Mesendoderm (in vitro differentiated cells): ENCODE results near the gene C10orf95.
"Not testable (repeated sequence)": the region's sequence is repeated elsewhere in the genome, so short reads cannot be mapped to it uniquely, and the experiment has no call there.

Source experiments
- DNase-seq: peaks from one replicate; pipeline ENCODE4 v3.0.0; 2013
- H2AK5ac ChIP-seq: 2 replicates; pipeline ENCODE4 v1.6.1; 2013; ENCODE audit warnings: low read length, inconsistent platforms
- H2BK120ac ChIP-seq: 2 replicates; pipeline ENCODE4 v1.6.1; 2013; ENCODE audit warnings: low read depth, mild to moderate bottlenecking, low read length, moderate library complexity, mixed read lengths
- H2BK15ac ChIP-seq: replicated peaks from 2 replicates; pipeline ENCODE4 v1.6.1; 2013; ENCODE audit warnings: low read depth, mild to moderate bottlenecking, moderate library complexity
- H2BK5ac ChIP-seq: 2 replicates; pipeline ENCODE4 v1.6.1; 2013; ENCODE audit warnings: low read length, inconsistent platforms
- H3K18ac ChIP-seq: 2 replicates; pipeline ENCODE4 v1.6.1; 2013; ENCODE audit warnings: mild to moderate bottlenecking, low read length, mixed read lengths
- H3K23ac ChIP-seq: one replicate; pipeline ENCODE4 v1.6.1; 2013; ENCODE audit warnings: low read length
- H3K27ac ChIP-seq: 2 replicates; pipeline ENCODE4 v1.5.1; 2013; ENCODE audit warnings: low read depth, mild to moderate bottlenecking, inconsistent platforms, low read length, moderate library complexity
- H3K27me3 ChIP-seq: 2 replicates; pipeline ENCODE4 v1.6.1; 2013; ENCODE audit warnings: low read length, control low read depth, mild to moderate bottlenecking, inconsistent platforms; ENCODE audit not compliant: insufficient read depth, poor library complexity
- H3K36me3 ChIP-seq: 2 replicates; pipeline ENCODE4 v1.6.1; 2013; ENCODE audit warnings: low read length, inconsistent platforms; ENCODE audit not compliant: control insufficient read depth, insufficient read depth
- H3K4ac ChIP-seq: one replicate; pipeline ENCODE4 v1.6.1; 2013; ENCODE audit warnings: low read depth, mild to moderate bottlenecking, low read length, moderate library complexity
- H3K4me1 ChIP-seq: 2 replicates; pipeline ENCODE4 v1.6.1; 2013; ENCODE audit warnings: low read depth, low read length, inconsistent platforms; ENCODE audit not compliant: control insufficient read depth
- H3K4me2 ChIP-seq: 2 replicates; pipeline ENCODE4 v1.6.1; 2013; ENCODE audit warnings: low read length
- H3K4me3 ChIP-seq: 2 replicates; pipeline ENCODE4 v1.5.1; 2013; ENCODE audit warnings: mild to moderate bottlenecking, low read length
- H3K56ac ChIP-seq: one replicate; pipeline ENCODE4 v1.6.1; 2013; ENCODE audit warnings: low read length
- H3K79me1 ChIP-seq: 2 replicates; pipeline ENCODE4 v1.6.1; 2013; ENCODE audit warnings: low read length, inconsistent platforms
- H3K79me2 ChIP-seq: 2 replicates; pipeline ENCODE4 v1.6.1; 2013; ENCODE audit warnings: mild to moderate bottlenecking, low read length; ENCODE audit not compliant: control insufficient read depth, insufficient read depth
- H3K9ac ChIP-seq: 2 replicates; pipeline ENCODE4 v1.6.1; 2013; ENCODE audit warnings: low read length, inconsistent platforms
- H4K5ac ChIP-seq: one replicate; pipeline ENCODE4 v1.6.1; 2013; ENCODE audit warnings: low read length
- H4K8ac ChIP-seq: one replicate; pipeline ENCODE4 v1.6.1; 2013; ENCODE audit warnings: low read depth, mild to moderate bottlenecking, control low read depth, low read length, moderate library complexity
- WGBS: extraction: QIAGEN DNeasy Blood & Tissue Kit; methylation state at CpG from one replicate; pipeline ENCODE4 v1.1.7; 2013; ENCODE audit warnings: low lambda C conversion rate, missing lambda C conversion rate; ENCODE audit not compliant: insufficient coverage; ENCODE audit errors: extremely low coverage; 5-methylcytosine and 5-hydroxymethylcytosine counted together

C10orf95 gene

GRCh38 chr10:102454662-102455487 lies 3.5 kb upstream of the C10orf95 start:
- H3K79me2 ChIP-seq, H2BK120ac ChIP-seq, H3K23ac ChIP-seq, H3K4ac ChIP-seq, H2AK5ac ChIP-seq, H3K18ac ChIP-seq, H4K8ac ChIP-seq, H4K5ac ChIP-seq, H3K4me2 ChIP-seq, H3K4me1 ChIP-seq, H3K4me3 ChIP-seq, H3K56ac ChIP-seq, H2BK5ac ChIP-seq, H3K9ac ChIP-seq, H2BK15ac ChIP-seq, H3K27me3 ChIP-seq, H3K36me3 ChIP-seq: not testable (repeated sequence)
- DNase-seq = peak; percentile 42
- peak overlapping the region; percentile 11 for H3K27ac ChIP-seq
- no CpG with 5 or more reads among the region's 13 CpGs for WGBS
- H3K79me1 ChIP-seq = peaks cover 10% of the 10 kb centered on the region

- Histone ChIP-seq H2AK5ac (no peak overlapping the region), H4K8ac (no peak overlapping the region), H3K4me3 (no peak overlapping the region), H3K56ac (no peak overlapping the region), H4K5ac (no peak overlapping the region), H3K4ac (no peak overlapping the region), H3K23ac (no peak overlapping the region), H3K18ac (no peak overlapping the region), H3K27ac (no peak overlapping the region), H3K4me1 (peaks cover 9% of the 10 kb centered on the region), H3K36me3 (peaks cover 6% of the 10 kb centered on the region), H2BK120ac (no peak overlapping the region), H3K9ac (no peak overlapping the region), H2BK5ac (no peak overlapping the region), H2BK15ac (no peak overlapping the region), H3K79me2 (peaks cover 8% of the 10 kb centered on the region), H3K27me3 (no peaks in the 10 kb centered on the region), H3K4me2 (no peak overlapping the region), H3K79me1 (peaks cover 10% of the 10 kb centered on the region)
- no CpG with 5 or more reads among the region's 5 CpGs for WGBS
- DNase-seq = no peak
Observed at GRCh38 chr10:102453502-102453901, 2.2 kb upstream of the C10orf95 start.

- no peak overlapping the region for H3K27ac ChIP-seq
- no CpG with 5 or more reads among the region's 3 CpGs for WGBS
- no peak overlapping the region for H3K4me3 ChIP-seq
Observed at GRCh38 chr10:102452672-102453340, 1.5 kb upstream of the C10orf95 start.

GRCh38 chr10:102450374-102451104 lies 804 bp downstream of the C10orf95 start:
- Histone ChIP-seq H2BK120ac (no peak overlapping the region), H3K4me2 (peak overlapping the region; percentile 91), H3K56ac (peak overlapping the region; percentile 93), H2BK15ac (no peak overlapping the region), H3K18ac (peak overlapping the region; percentile 87), H4K8ac (peak overlapping the region; percentile 68), H2BK5ac (peak overlapping the region; percentile 73), H3K4ac (peak overlapping the region; percentile 85), H3K23ac (peak overlapping the region; percentile 89), H4K5ac (no peak overlapping the region), H3K27me3 (no peaks in the 10 kb centered on the region), H2AK5ac (no peak overlapping the region), H3K9ac (peak overlapping the region; percentile 88), H3K79me1 (peaks cover 10% of the 10 kb centered on the region), H3K79me2 (peaks cover 8% of the 10 kb centered on the region), H3K4me3 (peak overlapping the region; percentile 57), H3K36me3 (peaks cover 3% of the 10 kb centered on the region), H3K4me1 (peaks cover 9% of the 10 kb centered on the region), H3K27ac (peak overlapping the region; percentile 16)
- WGBS = no CpG with 5 or more reads among the region's 104 CpGs
- peak; percentile 87 for DNase-seq

More at GRCh38 chr10:102452672-102453340, 1.5 kb upstream of the C10orf95 start:
- Histone ChIP-seq H3K27me3 (no peaks in the 10 kb centered on the region), H2BK5ac (no peak overlapping the region), H3K36me3 (peaks cover 6% of the 10 kb centered on the region), H4K5ac (no peak overlapping the region), H3K79me1 (peaks cover 10% of the 10 kb centered on the region), H2BK15ac (no peak overlapping the region), H4K8ac (no peak overlapping the region), H3K9ac (no peak overlapping the region), H3K56ac (no peak overlapping the region), H3K4ac (no peak overlapping the region), H2AK5ac (no peak overlapping the region), H3K18ac (no peak overlapping the region), H3K4me2 (no peak overlapping the region), H2BK120ac (no peak overlapping the region), H3K4me1 (peaks cover 9% of the 10 kb centered on the region), H3K79me2 (peaks cover 8% of the 10 kb centered on the region), H3K23ac (no peak overlapping the region)
- peak; percentile 67 for DNase-seq

- Histone ChIP-seq H2BK120ac (no peak overlapping the region), H3K9ac (peak overlapping the region; percentile 88), H2BK15ac (no peak overlapping the region), H3K4ac (peak overlapping the region; percentile 62), H4K5ac (no peak overlapping the region), H3K4me3 (peak overlapping the region; percentile 57), H2BK5ac (peak overlapping the region; percentile 73), H3K27ac (peak overlapping the region; percentile 7), H3K4me1 (peaks cover 9% of the 10 kb centered on the region), H3K79me1 (peaks cover 10% of the 10 kb centered on the region), H3K36me3 (peaks cover 3% of the 10 kb centered on the region), H3K56ac (peak overlapping the region; percentile 93), H3K23ac (no peak overlapping the region), H3K4me2 (peak overlapping the region; percentile 64), H2AK5ac (no peak overlapping the region), H4K8ac (no peak overlapping the region), H3K27me3 (no peaks in the 10 kb centered on the region), H3K79me2 (peaks cover 8% of the 10 kb centered on the region), H3K18ac (peak overlapping the region; percentile 87)
- no peak for DNase-seq
- no CpG with 5 or more reads among the region's 11 CpGs for WGBS
Observed at GRCh38 chr10:102450124-102450373, 1.3 kb downstream of the C10orf95 start.
